CD4-positive, alpha-beta T cell (primary cell): ENCODE data around the gene FBXO21. TPM values are rescaled to one million over a fixed set of nuclear protein-coding genes. Genes with fewer than 3 reads are reported as not detected.
"Not testable (repeated sequence)": the region's sequence is repeated elsewhere in the genome, so short reads cannot be mapped to it uniquely, and the experiment has no call there.

ENCODE experiments used
- ATAC-seq: fragments of 200-7000 bp; cut with Tn5 transposase; one replicate; pipeline ENCODE4 v1.10.0; 2022; ENCODE audit warnings: mild to moderate bottlenecking; ENCODE audit not compliant: poor library complexity
- CTCF ChIA-PET: fragments of 350-600 bp; sonication (Branson Sonifier 250); formaldehyde crosslinking; loops from one replicate; lab custom pipeline; 2021; ENCODE audit warnings: antibody characterized with exemption, inconsistent platforms; lab: Charles Lee
- POLR2A ChIA-PET: fragments of 350-600 bp; sonication (Branson Sonifier 250); formaldehyde crosslinking; loops from one replicate; lab custom pipeline; 2021; ENCODE audit warnings: antibody characterized with exemption, inconsistent platforms; lab: Charles Lee
- DNase-seq, 14 experiments: peaks; one replicate each; pipeline ENCODE4 v3.0.0-alpha.2; 2013 to 2020; ENCODE audit warnings: mixed read lengths in 2 of 14
- H3K27ac ChIP-seq, 2 donors: one replicate each; pipeline versions ENCODE4 v1.5.1 to v1.7.0; 2013; ENCODE audit warnings: low read length in 2 of 2, low read depth in 1 of 2, mild to moderate bottlenecking in 1 of 2
- H3K27me3 ChIP-seq, 2 experiments: 1 replicate in 1 of 2; 2 replicates in 1 of 2; pipeline versions ENCODE4 v1.6.1 to v1.7.0; 2013; ENCODE audit warnings: low read length in 2 of 2, control low read depth in 1 of 2, mild to moderate bottlenecking in 1 of 2, moderate library complexity in 1 of 2; ENCODE audit not compliant: insufficient read depth in 2 of 2, control insufficient read depth in 1 of 2
- H3K36me3 ChIP-seq: one replicate; pipeline ENCODE4 v1.6.1; 2013; ENCODE audit warnings: low read length, control low read depth; ENCODE audit not compliant: insufficient read depth
- H3K4me1 ChIP-seq: one replicate; pipeline ENCODE4 v1.6.1; 2013; ENCODE audit warnings: low read length, control low read depth; ENCODE audit not compliant: insufficient read depth
- H3K4me3 ChIP-seq: one replicate; pipeline ENCODE4 v1.5.1; 2013; ENCODE audit warnings: mild to moderate bottlenecking, low read length, moderate library complexity
- H3K9me3 ChIP-seq, 2 experiments: 1 replicate in 1 of 2; 2 replicates in 1 of 2; pipeline versions ENCODE4 v1.6.1 to v1.7.0; 2013; ENCODE audit warnings: low read length in 2 of 2, mild to moderate bottlenecking in 2 of 2, control low read depth in 1 of 2, moderate library complexity in 1 of 2; ENCODE audit not compliant: control insufficient read depth in 1 of 2, insufficient read depth in 1 of 2
- H3K27ac Mint-ChIP-seq: one replicate; pipeline ENCODE4 v1.8.0; 2020; ENCODE audit warnings: mixed read lengths
- H3K27me3 Mint-ChIP-seq: one replicate; pipeline ENCODE4 v1.8.0; 2021; ENCODE audit warnings: mixed read lengths
- H3K36me3 Mint-ChIP-seq: one replicate; pipeline ENCODE4 v1.8.0; 2021; ENCODE audit warnings: low read depth, mixed read lengths
- H3K4me1 Mint-ChIP-seq: one replicate; pipeline ENCODE4 v1.8.0; 2021; ENCODE audit warnings: low read depth, mixed read lengths
- H3K4me3 Mint-ChIP-seq: one replicate; pipeline ENCODE4 v1.8.0; 2020; ENCODE audit warnings: mild to moderate bottlenecking, mixed read lengths
- H3K9me3 Mint-ChIP-seq: one replicate; pipeline ENCODE4 v1.8.0; 2020; ENCODE audit warnings: mixed read lengths
- CTCF ChIP-seq: fragments of 200-600 bp; IDR thresholded peaks from one replicate; pipeline ENCODE4 v1.8.0; 2022; ENCODE audit warnings: antibody characterized with exemption, mild to moderate bottlenecking
- intact Hi-C, 2 experiments: fragments of 100-400 bp; cut with DNase I in 1 of 2; cut with micrococcal nuclease in 1 of 2; formaldehyde crosslinking; loops; one replicate each; pipeline versions ENCODE4 v1.15.1 to v1.9.0; 2023 to 2025; cut with DNase I, micrococcal nuclease
- total RNA-seq, 174 experiments: library from RNA in 2 of 174; stranded (reverse) in 2 of 174; gene quantifications; one replicate each; pipeline ENCODE4 v1.2.3 and lab custom pipeline; 2021 to 2026

FBXO21 gene
- total RNA-seq, 2 experiments from 2014 or later = 67.7 to 67.9 TPM

- Histone ChIP-seq H3K36me3 (no peaks in the 10 kb centered on the region), H3K4me3 (no peak overlapping the region), H3K9me3 (no peaks in the 10 kb centered on the region), H3K4me1 (peaks cover 25% of the 10 kb centered on the region), H3K27ac (no peak overlapping the region), H3K27me3 (peaks cover 10 to 11% of the 10 kb centered on the region in 2 experiments)
- Mint-ChIP-seq H3K27me3 (peaks cover 19% of the 10 kb centered on the region), H3K36me3 (no peaks in the 10 kb centered on the region), H3K4me1 (peaks cover 11% of the 10 kb centered on the region), H3K9me3 (no peaks in the 10 kb centered on the region), H3K27ac (no peak overlapping the region), H3K4me3 (peak overlapping the region; percentile 23)
- no peak for TF ChIP-seq CTCF
- no peak for ATAC-seq
- POLR2A ChIA-PET = no interaction called here
- intact Hi-C loops = no loop called here
- no peak for DNase-seq
- CTCF ChIA-PET = no interaction called here
These were observed 93.1 kb downstream of the FBXO21 start for GRCh38 chr12:117097159-117097558.

- Mint-ChIP-seq H3K27me3 (peaks cover 19% of the 10 kb centered on the region), H3K4me3 (peak overlapping the region; percentile 45), H3K4me1 (peaks cover 11% of the 10 kb centered on the region), H3K9me3 (no peaks in the 10 kb centered on the region), H3K36me3 (no peaks in the 10 kb centered on the region), H3K27ac (no peak overlapping the region)
- H3K4me3 ChIP-seq = no peak overlapping the region
- POLR2A ChIA-PET = no interaction called here
- no peaks in the 10 kb centered on the region for H3K36me3 ChIP-seq
- no peak for DNase-seq
- no peak overlapping the region for H3K27ac ChIP-seq
- ATAC-seq = no peak
- CTCF ChIA-PET = no interaction called here
- H3K27me3 ChIP-seq = peaks cover 10 to 11% of the 10 kb centered on the region in 2 experiments
- TF ChIP-seq CTCF = no peak
- peaks cover 25% of the 10 kb centered on the region for H3K4me1 ChIP-seq
- H3K9me3 ChIP-seq = no peaks in the 10 kb centered on the region
- intact Hi-C loops = no loop called here
These were observed 93.7 kb downstream of the FBXO21 start for GRCh38 chr12:117096501-117097042.

- not testable (repeated sequence) for H3K36me3 Mint-ChIP-seq, H3K4me3 Mint-ChIP-seq
These were observed 95.1 kb downstream of the FBXO21 start for GRCh38 chr12:117095191-117095590.

More at GRCh38 chr12:117095191-117095590, 95.1 kb downstream of the FBXO21 start:
- ATAC-seq, H3K9me3 Mint-ChIP-seq, intact Hi-C loops, H3K27me3 ChIP-seq, H3K27ac Mint-ChIP-seq, H3K27ac ChIP-seq, CTCF ChIA-PET, H3K9me3 ChIP-seq, H3K4me3 ChIP-seq, DNase-seq, H3K36me3 ChIP-seq, POLR2A ChIA-PET: not testable (repeated sequence)
- peaks cover 25% of the 10 kb centered on the region for H3K4me1 ChIP-seq
- Mint-ChIP-seq H3K27me3 (peaks cover 19% of the 10 kb centered on the region), H3K4me1 (peaks cover 11% of the 10 kb centered on the region)
